ENCODE measurements around the gene GIT2.

DNA sequence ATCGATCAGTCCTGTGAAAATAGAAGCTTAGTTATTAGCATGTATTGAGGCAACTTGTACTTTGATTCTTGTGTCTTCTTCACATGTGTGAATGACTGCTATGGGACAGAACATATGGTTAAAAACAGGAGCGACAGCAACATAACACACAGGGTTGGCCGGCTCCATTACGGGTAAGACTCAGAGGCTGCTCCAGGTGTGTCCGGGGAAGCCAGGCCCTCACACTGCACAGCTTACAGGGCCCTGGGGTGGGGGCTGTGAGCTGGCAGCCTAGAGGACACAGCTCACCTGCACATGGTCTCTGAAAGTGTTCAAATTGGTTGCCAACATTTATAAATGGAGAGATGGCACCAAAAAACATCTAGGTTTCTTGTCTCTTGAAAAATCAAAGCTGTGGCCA lies 65.0 kb downstream of the GIT2 start:
- TF ChIP-seq, protein P1, sequence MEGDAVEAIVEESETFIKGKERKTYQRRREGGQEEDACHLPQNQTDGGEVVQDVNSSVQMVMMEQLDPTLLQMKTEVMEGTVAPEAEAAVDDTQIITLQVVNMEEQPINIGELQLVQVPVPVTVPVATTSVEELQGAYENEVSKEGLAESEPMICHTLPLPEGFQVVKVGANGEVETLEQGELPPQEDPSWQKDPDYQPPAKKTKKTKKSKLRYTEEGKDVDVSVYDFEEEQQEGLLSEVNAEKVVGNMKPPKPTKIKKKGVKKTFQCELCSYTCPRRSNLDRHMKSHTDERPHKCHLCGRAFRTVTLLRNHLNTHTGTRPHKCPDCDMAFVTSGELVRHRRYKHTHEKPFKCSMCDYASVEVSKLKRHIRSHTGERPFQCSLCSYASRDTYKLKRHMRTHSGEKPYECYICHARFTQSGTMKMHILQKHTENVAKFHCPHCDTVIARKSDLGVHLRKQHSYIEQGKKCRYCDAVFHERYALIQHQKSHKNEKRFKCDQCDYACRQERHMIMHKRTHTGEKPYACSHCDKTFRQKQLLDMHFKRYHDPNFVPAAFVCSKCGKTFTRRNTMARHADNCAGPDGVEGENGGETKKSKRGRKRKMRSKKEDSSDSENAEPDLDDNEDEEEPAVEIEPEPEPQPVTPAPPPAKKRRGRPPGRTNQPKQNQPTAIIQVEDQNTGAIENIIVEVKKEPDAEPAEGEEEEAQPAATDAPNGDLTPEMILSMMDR (IDR thresholded peaks at IDR 0.05) = no peak
- TF ChIP-seq POLR2A (IDR thresholded peaks at IDR 0.05; ENCODE audit: low read depth) (no peak), EP300 (IDR thresholded peaks at IDR 0.05) (no peak)

Measured in esophagus muscularis mucosa (tissue), 4 donors.